Muscle of leg (tissue), 11 donors: ENCODE results near the gene CHI3L2. TPM values are rescaled to one million over a fixed set of nuclear protein-coding genes. Genes with fewer than 3 reads are reported as not detected.

ENCODE experiments used
- DNase-seq: peaks from one replicate; pipeline ENCODE4 v3.0.0; 2013
- H3K27ac ChIP-seq: one replicate; pipeline ENCODE4 v1.5.1; 2013; ENCODE audit warnings: mild to moderate bottlenecking, low read length, control low read depth
- H3K27me3 ChIP-seq: one replicate; pipeline ENCODE4 v1.6.1; 2013; ENCODE audit warnings: low read length; ENCODE audit not compliant: control insufficient read depth, insufficient read depth
- H3K36me3 ChIP-seq: one replicate; pipeline ENCODE4 v1.6.1; 2013; ENCODE audit warnings: low read length; ENCODE audit not compliant: control insufficient read depth, insufficient read depth
- H3K4me1 ChIP-seq: one replicate; pipeline ENCODE4 v1.6.1; 2013; ENCODE audit warnings: low read length; ENCODE audit not compliant: control insufficient read depth, insufficient read depth
- H3K4me3 ChIP-seq: one replicate; pipeline ENCODE4 v1.5.1; 2013; ENCODE audit warnings: low read length, control low read depth
- H3K9me3 ChIP-seq: replicated peaks from 2 replicates; pipeline ENCODE4 v1.6.1; 2013; ENCODE audit warnings: low read depth, low read length; ENCODE audit not compliant: control insufficient read depth
- WGBS: methylation state at CpG from one replicate; pipeline ENCODE4 v1.1.5; 2013; ENCODE audit warnings: missing lambda C conversion rate; ENCODE audit not compliant: insufficient coverage; 5-methylcytosine and 5-hydroxymethylcytosine counted together
- polyA plus RNA-seq, 8 donors: library from polyadenylated mRNA; unstranded; fragments of 120-200 nt; gene quantifications; one replicate each; pipeline versions ENCODE4 v1.2.1 to v1.2.3, GENCODE V29; 2013; ENCODE audit warnings: inconsistent platforms in 1 of 8, low replicate concordance in 1 of 8; ENCODE audit not compliant: insufficient read length in 8 of 8, insufficient read depth in 1 of 8
- total RNA-seq: library from RNA; stranded (reverse); fragments of 120-200 nt; gene quantifications from one replicate; pipeline ENCODE4 v1.2.4, GENCODE V29; 2013

The CHI3L2 gene
- total and polyA plus RNA-seq, 9 donors: 0.06 to 0.31 (median 0.21) TPM; not detected in 3

GRCh38 chr1:111202366-111202706 lies 25.2 kb upstream of the CHI3L2 start:
- DNase-seq: no peak
- Histone ChIP-seq H3K36me3 (no peaks in the 10 kb centered on the region), H3K4me3 (no peak overlapping the region), H3K27ac (no peak overlapping the region), H3K9me3 (no peaks in the 10 kb centered on the region), H3K27me3 (peaks cover 37% of the 10 kb centered on the region), H3K4me1 (peaks cover 9% of the 10 kb centered on the region)
- no CpG with 5 or more reads among the region's 1 CpG for WGBS

GRCh38 chr1:111202707-111203623 lies 24.5 kb upstream of the CHI3L2 start:
- no CpG with 5 or more reads among the region's 4 CpGs for WGBS
- peaks cover 9% of the 10 kb centered on the region for H3K4me1 ChIP-seq
- no peak for DNase-seq
- no peaks in the 10 kb centered on the region for H3K9me3 ChIP-seq
- peak overlapping the region; percentile 46 for H3K4me3 ChIP-seq
- H3K27ac ChIP-seq: no peak overlapping the region
- H3K27me3 ChIP-seq: peaks cover 37% of the 10 kb centered on the region
- H3K36me3 ChIP-seq: no peaks in the 10 kb centered on the region

GRCh38 chr1:111203681-111204200 lies 23.8 kb upstream of the CHI3L2 start:
- 6% methylated on average over 41 of the region's 41 CpGs for WGBS
- no peaks in the 10 kb centered on the region for H3K36me3 ChIP-seq
- no peaks in the 10 kb centered on the region for H3K9me3 ChIP-seq
- H3K4me1 ChIP-seq: peaks cover 9% of the 10 kb centered on the region
- no peak overlapping the region for H3K27ac ChIP-seq
- peak overlapping the region; percentile 46 for H3K4me3 ChIP-seq
- DNase-seq: peak; percentile 55
- peaks cover 37% of the 10 kb centered on the region for H3K27me3 ChIP-seq

GRCh38 chr1:111204201-111204982 lies 23.1 kb upstream of the CHI3L2 start:
- WGBS: under 1% methylated on average over 57 of the region's 61 CpGs
- no peak overlapping the region for H3K27ac ChIP-seq
- no peaks in the 10 kb centered on the region for H3K9me3 ChIP-seq
- H3K27me3 ChIP-seq: peaks cover 41% of the 10 kb centered on the region
- no peaks in the 10 kb centered on the region for H3K36me3 ChIP-seq
- peaks cover 9% of the 10 kb centered on the region for H3K4me1 ChIP-seq
- no peak for DNase-seq
- peak overlapping the region; percentile 46 for H3K4me3 ChIP-seq

GRCh38 chr1:111204983-111205713 lies 22.4 kb upstream of the CHI3L2 start:
- no peak overlapping the region for H3K27ac ChIP-seq
- no peaks in the 10 kb centered on the region for H3K36me3 ChIP-seq
- H3K4me1 ChIP-seq: peaks cover 9% of the 10 kb centered on the region
- no peak overlapping the region for H3K4me3 ChIP-seq
- H3K27me3 ChIP-seq: peaks cover 41% of the 10 kb centered on the region
- no peak for DNase-seq
- 34% methylated on average over 4 of the region's 9 CpGs for WGBS
- no peaks in the 10 kb centered on the region for H3K9me3 ChIP-seq

GRCh38 chr1:111205714-111206050 lies 21.8 kb upstream of the CHI3L2 start:
- no CpG with 5 or more reads among the region's 2 CpGs for WGBS
- peaks cover 9% of the 10 kb centered on the region for H3K4me1 ChIP-seq
- no peak overlapping the region for H3K4me3 ChIP-seq
- H3K27ac ChIP-seq: no peak overlapping the region
- no peaks in the 10 kb centered on the region for H3K9me3 ChIP-seq
- no peaks in the 10 kb centered on the region for H3K36me3 ChIP-seq
- no peak for DNase-seq
- H3K27me3 ChIP-seq: peaks cover 41% of the 10 kb centered on the region

GRCh38 chr1:111208921-111209320 lies 18.6 kb upstream of the CHI3L2 start:
- DNase-seq: no peak
- no CpG with 5 or more reads among the region's 1 CpG for WGBS
- H3K36me3 ChIP-seq: no peaks in the 10 kb centered on the region
- H3K27ac ChIP-seq: no peak overlapping the region
- H3K4me1 ChIP-seq: peaks cover 5% of the 10 kb centered on the region
- H3K4me3 ChIP-seq: no peak overlapping the region
- no peaks in the 10 kb centered on the region for H3K9me3 ChIP-seq
- peaks cover 25% of the 10 kb centered on the region for H3K27me3 ChIP-seq

GRCh38 chr1:111209622-111210021 lies 17.9 kb upstream of the CHI3L2 start:
- Histone ChIP-seq H3K9me3 (no peaks in the 10 kb centered on the region), H3K36me3 (no peaks in the 10 kb centered on the region), H3K4me3 (no peak overlapping the region), H3K27ac (no peak overlapping the region), H3K27me3 (peaks cover 19% of the 10 kb centered on the region), H3K4me1 (peaks cover 2% of the 10 kb centered on the region)
- no peak for DNase-seq
- WGBS: no CpG with 5 or more reads among the region's 4 CpGs

GRCh38 chr1:111211921-111212320 lies 15.6 kb upstream of the CHI3L2 start:
- no peak for DNase-seq
- no peak overlapping the region for H3K4me3 ChIP-seq
- no peak overlapping the region for H3K27ac ChIP-seq
- no peaks in the 10 kb centered on the region for H3K4me1 ChIP-seq
- H3K27me3 ChIP-seq: peaks cover 6% of the 10 kb centered on the region
- no peaks in the 10 kb centered on the region for H3K9me3 ChIP-seq
- 100% methylated on average over 1 of the region's 1 CpG for WGBS
- H3K36me3 ChIP-seq: no peaks in the 10 kb centered on the region
